BLaER1 (cell line): ENCODE measurements around the gene AURKAIP1.

ENCODE experiments used
- H3K27ac ChIP-seq: shearing (Covaris generic); formaldehyde crosslinking; 2 replicates; pipeline ENCODE4 v1.8.1; 2022
- H3K27me3 ChIP-seq: shearing (Covaris generic); formaldehyde crosslinking; 2 replicates; pipeline ENCODE4 v1.8.1; 2022
- H3K36me3 ChIP-seq: shearing (Covaris generic); formaldehyde crosslinking; 2 replicates; pipeline ENCODE4 v1.8.1; 2022
- H3K4me1 ChIP-seq: shearing (Covaris generic); formaldehyde crosslinking; 2 replicates; pipeline ENCODE4 v1.8.1; 2022
- H3K4me2 ChIP-seq: shearing (Covaris generic); formaldehyde crosslinking; 2 replicates; pipeline ENCODE4 v1.8.1; 2022
- H3K4me3 ChIP-seq: shearing (Covaris generic); formaldehyde crosslinking; 2 replicates; pipeline ENCODE4 v1.8.1; 2022
- H3K9ac ChIP-seq: shearing (Covaris generic); formaldehyde crosslinking; 2 replicates; pipeline ENCODE4 v1.8.1; 2022
- H3K9me3 ChIP-seq: shearing (Covaris generic); formaldehyde crosslinking; 2 replicates; pipeline ENCODE4 v1.8.1; 2022
- H4K20me1 ChIP-seq: shearing (Covaris generic); formaldehyde crosslinking; 2 replicates; pipeline ENCODE4 v1.8.1; 2022
- Cebpa-rat ChIP-seq: shearing (Covaris generic); IDR thresholded peaks from 2 replicates; pipeline ENCODE4 v1.8.1; 2022

AURKAIP1 gene

GRCh38 chr1:1356166-1356795 lies 18.7 kb downstream of the AURKAIP1 start:
- H3K27ac ChIP-seq: no peak overlapping the region
- H3K9me3 ChIP-seq: no peaks in the 10 kb centered on the region
- H3K9ac ChIP-seq: no peak overlapping the region
- peaks cover 70% of the 10 kb centered on the region for H3K4me1 ChIP-seq
- no peak overlapping the region for H3K4me2 ChIP-seq
- peaks cover 31% of the 10 kb centered on the region for H4K20me1 ChIP-seq
- peaks cover 37% of the 10 kb centered on the region for H3K27me3 ChIP-seq
- no peaks in the 10 kb centered on the region for H3K36me3 ChIP-seq
- TF ChIP-seq Cebpa-rat: no peak
- no peak overlapping the region for H3K4me3 ChIP-seq

GRCh38 chr1:1355416-1355815 lies 19.6 kb downstream of the AURKAIP1 start:
- no peaks in the 10 kb centered on the region for H3K36me3 ChIP-seq
- peaks cover 71% of the 10 kb centered on the region for H3K4me1 ChIP-seq
- peaks cover 37% of the 10 kb centered on the region for H3K27me3 ChIP-seq
- H3K4me2 ChIP-seq: no peak overlapping the region
- no peak for TF ChIP-seq Cebpa-rat
- no peaks in the 10 kb centered on the region for H3K9me3 ChIP-seq
- no peak overlapping the region for H3K4me3 ChIP-seq
- H3K9ac ChIP-seq: no peak overlapping the region
- peaks cover 31% of the 10 kb centered on the region for H4K20me1 ChIP-seq
- H3K27ac ChIP-seq: no peak overlapping the region

- Histone ChIP-seq H3K9ac (no peak overlapping the region), H3K4me2 (peak overlapping the region; percentile 81), H3K27ac (no peak overlapping the region), H4K20me1 (peaks cover 31% of the 10 kb centered on the region), H3K36me3 (no peaks in the 10 kb centered on the region), H3K9me3 (no peaks in the 10 kb centered on the region), H3K4me3 (peak overlapping the region; percentile 45), H3K4me1 (peaks cover 65% of the 10 kb centered on the region), H3K27me3 (peaks cover 37% of the 10 kb centered on the region)
- TF ChIP-seq Cebpa-rat: no peak
Observed at GRCh38 chr1:1354271-1355247, 20.4 kb downstream of the AURKAIP1 start.

GRCh38 chr1:1353389-1354151 lies 21.4 kb downstream of the AURKAIP1 start:
- no peaks in the 10 kb centered on the region for H3K9me3 ChIP-seq
- TF ChIP-seq Cebpa-rat: no peak
- H3K4me2 ChIP-seq: peak overlapping the region; percentile 81
- H4K20me1 ChIP-seq: peaks cover 34% of the 10 kb centered on the region
- no peak overlapping the region for H3K27ac ChIP-seq
- no peak overlapping the region for H3K9ac ChIP-seq
- peak overlapping the region; percentile 45; the same call in 1 of the 2 replicates for H3K4me3 ChIP-seq
- no peaks in the 10 kb centered on the region for H3K36me3 ChIP-seq
- H3K4me1 ChIP-seq: peaks cover 56% of the 10 kb centered on the region
- H3K27me3 ChIP-seq: peaks cover 37% of the 10 kb centered on the region

- no peak overlapping the region for H3K9ac ChIP-seq
Observed at GRCh38 chr1:1352786-1353388, 22.1 kb downstream of the AURKAIP1 start.

GRCh38 chr1:1351511-1352427 lies 23.2 kb downstream of the AURKAIP1 start:
- no peak for TF ChIP-seq Cebpa-rat
- peaks cover 52% of the 10 kb centered on the region for H4K20me1 ChIP-seq
- H3K4me3 ChIP-seq: no peak overlapping the region; the same call in 1 of the 2 replicates
- peaks cover 37% of the 10 kb centered on the region for H3K27me3 ChIP-seq
- H3K4me2 ChIP-seq: peak overlapping the region; percentile 81
- H3K9me3 ChIP-seq: no peaks in the 10 kb centered on the region
- H3K36me3 ChIP-seq: no peaks in the 10 kb centered on the region
- no peak overlapping the region for H3K27ac ChIP-seq
- H3K4me1 ChIP-seq: peaks cover 55% of the 10 kb centered on the region
- H3K9ac ChIP-seq: no peak overlapping the region

More at GRCh38 chr1:1352786-1353388, 22.1 kb downstream of the AURKAIP1 start:
- Histone ChIP-seq H3K4me1 (peaks cover 55% of the 10 kb centered on the region), H3K36me3 (no peaks in the 10 kb centered on the region), H4K20me1 (peaks cover 41% of the 10 kb centered on the region), H3K4me3 (peak overlapping the region; percentile 4; the same call in 1 of the 2 replicates), H3K4me2 (peak overlapping the region; percentile 81), H3K9me3 (no peaks in the 10 kb centered on the region), H3K27me3 (peaks cover 37% of the 10 kb centered on the region), H3K27ac (no peak overlapping the region)
- no peak for TF ChIP-seq Cebpa-rat

GRCh38 chr1:1349256-1350012 lies 25.6 kb downstream of the AURKAIP1 start, which contains the start of gene DVL1:
Gene DVL1, minus strand, starts transcription at chr1:1349418. Its CDS starts 353 bp downstream, at chr1:1349065.
- H3K36me3 ChIP-seq: no peaks in the 10 kb centered on the region
- peaks cover 26% of the 10 kb centered on the region for H3K27me3 ChIP-seq
- peak within 1 kb of the TSS; percentile 99 for H3K4me2 ChIP-seq
- no peaks in the 10 kb centered on the region for H3K9me3 ChIP-seq
- H3K4me1 ChIP-seq: peaks cover 73% of the 10 kb centered on the region
- peaks cover 73% of the 10 kb centered on the region for H4K20me1 ChIP-seq
- no peak for TF ChIP-seq Cebpa-rat
- H3K27ac ChIP-seq: peak within 1 kb of the TSS; percentile 95
- peak within 1 kb of the TSS; percentile 93 for H3K9ac ChIP-seq
- peak within 1 kb of the TSS; percentile 95 for H3K4me3 ChIP-seq
